ENCODE results near the gene SBDS. TPM values are rescaled to one million over a fixed set of nuclear protein-coding genes. Genes with fewer than 3 reads are reported as not detected.

Gene SBDS
- total and polyA plus RNA-seq, 2 of the 4 experiments (the other 2 are of a cell fraction): 43.0 to 65.7 TPM

DNA sequence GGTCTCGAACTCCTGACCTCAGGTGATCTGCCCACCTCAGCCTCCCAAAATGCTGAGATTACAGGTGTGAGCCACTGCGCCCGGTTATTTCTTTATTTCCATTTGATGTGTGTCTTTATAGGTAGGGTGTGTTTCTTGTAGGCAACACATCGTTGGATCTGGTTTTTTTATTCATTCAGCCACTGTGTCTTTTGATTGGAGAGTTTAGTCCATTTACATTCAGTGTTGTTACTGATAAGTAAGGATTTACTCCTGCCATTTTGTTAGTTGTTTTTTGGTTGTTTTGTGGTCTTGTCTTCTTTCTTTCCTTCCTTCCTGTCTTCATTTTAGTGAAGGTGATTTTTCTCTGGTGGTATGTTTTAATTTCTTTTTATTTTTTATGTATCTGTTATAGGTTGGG is 57.4 kb downstream of the SBDS start:
- H2BK5ac ChIP-seq (ENCODE audit: low read depth, low read length, poor library complexity, severe bottlenecking): no peak overlapping the region
- peaks cover 2% of the 10 kb centered on the region; the same call in 1 of the 2 replicates for H3K4me1 ChIP-seq (ENCODE audit: control insufficient read depth, insufficient read depth, low read length)
- H2BK20ac ChIP-seq (ENCODE audit: low read depth, low read length): no peak overlapping the region
- H2AK5ac ChIP-seq (ENCODE audit: low read depth, low read length): no peak overlapping the region
- TF ChIP-seq CHD1 (IDR thresholded peaks at IDR 0.05; ENCODE audit: low read depth, low read length) (no peak), MAZ (IDR thresholded peaks at IDR 0.05; ENCODE audit: borderline replicate concordance, low read depth, low read length) (no peak), RCOR1 (IDR thresholded peaks at IDR 0.05; ENCODE audit: insufficient replicate concordance, low read length) (no peak), RFX5 (IDR thresholded peaks at IDR 0.05; ENCODE audit: low read depth, low read length) (no peak), SMC3 (IDR thresholded peaks at IDR 0.05; ENCODE audit: low read depth, low read length) (no peak), POLR2A (IDR thresholded peaks at IDR 0.05; ENCODE audit: low read depth, low read length) (no peak), FOS (IDR thresholded peaks at IDR 0.05; ENCODE audit: low read depth, low read length) (no peak), RAD21 (IDR thresholded peaks at IDR 0.05; ENCODE audit: low read length) (no peak), CEBPB (IDR thresholded peaks at IDR 0.05; ENCODE audit: low read depth, low read length) (no peak), MXI1 (IDR thresholded peaks at IDR 0.05; ENCODE audit: borderline replicate concordance, low read depth, low read length) (no peak), NFE2L2 (IDR thresholded peaks at IDR 0.05; ENCODE audit: low read depth, low read length) (no peak), BHLHE40 (IDR thresholded peaks at IDR 0.05; ENCODE audit: low read depth, low read length) (no peak), MAFK (IDR thresholded peaks at IDR 0.05; ENCODE audit: low read depth, low read length) (no peak)
- TF ChIP-seq, protein P1, sequence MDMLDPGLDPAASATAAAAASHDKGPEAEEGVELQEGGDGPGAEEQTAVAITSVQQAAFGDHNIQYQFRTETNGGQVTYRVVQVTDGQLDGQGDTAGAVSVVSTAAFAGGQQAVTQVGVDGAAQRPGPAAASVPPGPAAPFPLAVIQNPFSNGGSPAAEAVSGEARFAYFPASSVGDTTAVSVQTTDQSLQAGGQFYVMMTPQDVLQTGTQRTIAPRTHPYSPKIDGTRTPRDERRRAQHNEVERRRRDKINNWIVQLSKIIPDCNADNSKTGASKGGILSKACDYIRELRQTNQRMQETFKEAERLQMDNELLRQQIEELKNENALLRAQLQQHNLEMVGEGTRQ (IDR thresholded peaks at IDR 0.05; ENCODE audit: low read depth, low read length): no peak
- TF ChIP-seq, protein P2, sequence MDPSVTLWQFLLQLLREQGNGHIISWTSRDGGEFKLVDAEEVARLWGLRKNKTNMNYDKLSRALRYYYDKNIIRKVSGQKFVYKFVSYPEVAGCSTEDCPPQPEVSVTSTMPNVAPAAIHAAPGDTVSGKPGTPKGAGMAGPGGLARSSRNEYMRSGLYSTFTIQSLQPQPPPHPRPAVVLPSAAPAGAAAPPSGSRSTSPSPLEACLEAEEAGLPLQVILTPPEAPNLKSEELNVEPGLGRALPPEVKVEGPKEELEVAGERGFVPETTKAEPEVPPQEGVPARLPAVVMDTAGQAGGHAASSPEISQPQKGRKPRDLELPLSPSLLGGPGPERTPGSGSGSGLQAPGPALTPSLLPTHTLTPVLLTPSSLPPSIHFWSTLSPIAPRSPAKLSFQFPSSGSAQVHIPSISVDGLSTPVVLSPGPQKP (IDR thresholded peaks at IDR 0.05; ENCODE audit: borderline replicate concordance, low read depth, low read length): no peak
- TF ChIP-seq, protein P3, sequence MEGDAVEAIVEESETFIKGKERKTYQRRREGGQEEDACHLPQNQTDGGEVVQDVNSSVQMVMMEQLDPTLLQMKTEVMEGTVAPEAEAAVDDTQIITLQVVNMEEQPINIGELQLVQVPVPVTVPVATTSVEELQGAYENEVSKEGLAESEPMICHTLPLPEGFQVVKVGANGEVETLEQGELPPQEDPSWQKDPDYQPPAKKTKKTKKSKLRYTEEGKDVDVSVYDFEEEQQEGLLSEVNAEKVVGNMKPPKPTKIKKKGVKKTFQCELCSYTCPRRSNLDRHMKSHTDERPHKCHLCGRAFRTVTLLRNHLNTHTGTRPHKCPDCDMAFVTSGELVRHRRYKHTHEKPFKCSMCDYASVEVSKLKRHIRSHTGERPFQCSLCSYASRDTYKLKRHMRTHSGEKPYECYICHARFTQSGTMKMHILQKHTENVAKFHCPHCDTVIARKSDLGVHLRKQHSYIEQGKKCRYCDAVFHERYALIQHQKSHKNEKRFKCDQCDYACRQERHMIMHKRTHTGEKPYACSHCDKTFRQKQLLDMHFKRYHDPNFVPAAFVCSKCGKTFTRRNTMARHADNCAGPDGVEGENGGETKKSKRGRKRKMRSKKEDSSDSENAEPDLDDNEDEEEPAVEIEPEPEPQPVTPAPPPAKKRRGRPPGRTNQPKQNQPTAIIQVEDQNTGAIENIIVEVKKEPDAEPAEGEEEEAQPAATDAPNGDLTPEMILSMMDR (conservative IDR thresholded peaks at IDR 0.05; ENCODE audit: low read depth, low read length): no peak
- no peaks in the 10 kb centered on the region for H3K27me3 ChIP-seq (ENCODE audit: control insufficient read depth, insufficient read depth, low read length)
- H2BK120ac ChIP-seq (ENCODE audit: low read depth, low read length): no peak overlapping the region
- H3K9ac ChIP-seq (ENCODE audit: low read depth, low read length): no peak overlapping the region
- H3K9me1 ChIP-seq (ENCODE audit: insufficient read depth, low read length): peaks cover 5% of the 10 kb centered on the region; the same call in 1 of the 2 replicates
- H3K9me3 ChIP-seq (ENCODE audit: control insufficient read depth, insufficient read depth, low read length): no peaks in the 10 kb centered on the region
- H3K56ac ChIP-seq (ENCODE audit: extremely low read depth, insufficient read depth, low read length): no peak overlapping the region
- peaks cover 69% of the 10 kb centered on the region for H4K20me1 ChIP-seq (ENCODE audit: insufficient read depth, low read length)
- H4K91ac ChIP-seq (ENCODE audit: insufficient read depth, low read depth, low read length): no peak overlapping the region
- peaks cover 21 to 68% of the 10 kb centered on the region in 2 experiments for H3K79me1 ChIP-seq (ENCODE audit: low read depth in 1 of 2, low read length in 2 of 2)
- POLR2A ChIA-PET (ENCODE audit: unreplicated experiment): no interaction called here
- dilution Hi-C loops (cut with HindIII; ENCODE audit: low sequenced_read_pairs, unreplicated experiment): no loop called here
- in situ Hi-C loops (cut with MboI; ENCODE audit: low sequenced_read_pairs): no loop called here
- H3K14ac ChIP-seq (replicated peaks; ENCODE audit: low read depth, low read length): no peak overlapping the region
- no peak overlapping the region for H3K18ac ChIP-seq (ENCODE audit: low read depth, low read length)
- no peak overlapping the region for H3K4me3 ChIP-seq (ENCODE audit: insufficient read depth, low read depth, low read length)
- no peak overlapping the region for H2AFZ ChIP-seq (replicated peaks; ENCODE audit: low read length, poor library complexity)
- no peak overlapping the region for H3K4ac ChIP-seq (ENCODE audit: low read depth, low read length)
- no peak overlapping the region for H4K8ac ChIP-seq (ENCODE audit: low read depth in 2 of 2, low read length in 2 of 2)
- ATAC-seq (ENCODE audit: low read depth) (no peak), DNase-seq (no peak)
- no peak overlapping the region for H2AK9ac ChIP-seq (replicated peaks; ENCODE audit: low read depth, low read length, poor library complexity)
- no peak overlapping the region for H4K5ac ChIP-seq (ENCODE audit: low read depth, low read length)
- CTCF ChIA-PET: no interaction called here
- H3K27ac ChIP-seq (ENCODE audit: insufficient read depth, low read length): no peak overlapping the region
- no peak overlapping the region for H3K23ac ChIP-seq (ENCODE audit: low read depth, low read length)
- intact Hi-C loops (cut with micrococcal nuclease): no loop called here
- H2BK15ac ChIP-seq (ENCODE audit: low read depth, low read length): no peak overlapping the region
- peaks cover 17% of the 10 kb centered on the region for H3K36me3 ChIP-seq (ENCODE audit: control insufficient read depth, insufficient read depth, low read length)
- WGBS, 2 experiments (ENCODE audit: extremely low coverage in 2 of 2, insufficient read length in 1 of 2): no CpG with 5 or more reads among the region's 4 CpGs
- H3K4me2 ChIP-seq (ENCODE audit: low read depth, low read length): no peak overlapping the region
- no TSS peak for BruUV-seq (replicated peaks)

All from IMR-90 (cell line).